Measurements from ENCODE around the gene LONP2.
"Not testable (repeated sequence)": the region's sequence is repeated elsewhere in the genome, so short reads cannot be mapped to it uniquely, and the experiment has no call there.

LONP2 gene

DNA sequence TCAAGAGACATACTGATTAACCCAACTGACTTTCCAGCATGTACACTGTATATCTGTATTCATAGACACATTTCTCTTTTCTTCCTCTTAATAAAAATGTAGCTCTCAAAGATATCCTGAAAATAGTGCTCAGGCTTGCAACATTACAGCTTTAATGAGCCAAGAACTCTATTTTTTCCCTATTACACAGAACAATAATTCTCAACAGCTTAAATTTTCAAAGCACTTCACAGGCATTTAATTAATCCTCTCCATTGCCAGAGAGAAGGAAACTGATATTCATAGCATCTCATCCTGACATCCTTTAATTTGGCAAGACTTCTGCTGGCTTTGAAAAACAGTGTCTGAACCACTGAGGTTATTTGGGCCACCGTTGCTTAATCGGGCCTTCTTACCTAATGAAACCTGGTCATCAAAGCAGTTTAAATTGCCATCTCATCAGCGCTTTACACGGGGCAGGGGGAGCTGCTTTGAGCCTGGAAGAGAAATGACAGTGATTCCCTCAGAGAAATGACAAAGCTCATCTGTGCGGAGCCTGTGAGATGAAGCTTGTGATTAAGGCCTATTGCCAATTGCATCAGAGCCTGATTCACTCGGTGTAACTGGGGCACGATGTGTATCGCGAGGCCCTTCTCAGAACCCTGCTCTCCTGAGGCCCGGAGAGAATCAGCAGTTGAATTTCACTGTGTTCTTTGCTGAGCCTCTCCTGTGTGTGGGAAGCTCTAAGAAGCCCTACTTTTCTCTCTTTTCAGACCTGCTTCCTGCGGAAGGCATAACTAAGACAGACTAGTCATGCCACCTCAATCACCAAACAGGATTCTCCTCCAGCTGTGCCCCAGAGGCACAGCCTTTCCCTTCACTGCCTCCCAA lies 149.6 kb downstream of the LONP2 start:
- DNase-seq (ENCODE audit: low spot score): no peak

DNA sequence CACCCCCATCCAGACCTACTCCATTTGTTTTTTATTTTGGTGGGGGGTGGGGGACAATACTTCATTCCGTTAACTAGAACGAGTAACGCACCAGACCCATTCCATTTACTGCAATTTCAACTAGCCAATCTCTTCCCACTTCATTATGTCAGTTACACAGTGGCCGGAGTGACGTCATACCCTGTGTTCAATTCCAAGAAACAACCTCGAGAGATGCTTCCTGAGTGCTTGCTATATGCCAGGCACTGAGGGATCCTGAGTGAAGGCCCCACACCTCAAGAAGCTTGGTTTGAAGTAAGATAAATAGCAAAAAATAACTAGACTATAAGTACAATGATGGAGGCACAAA lies 150.2 kb downstream of the LONP2 start:
- DNase-seq (ENCODE audit: low spot score): no peak

GRCh38 chr16:48395375-48395774 lies 151.3 kb downstream of the LONP2 start:
- DNase-seq (ENCODE audit: low spot score): no peak

GRCh38 chr16:48402547-48402946 lies 158.4 kb downstream of the LONP2 start:
- DNase-seq (ENCODE audit: low spot score): not testable (repeated sequence)

DNA sequence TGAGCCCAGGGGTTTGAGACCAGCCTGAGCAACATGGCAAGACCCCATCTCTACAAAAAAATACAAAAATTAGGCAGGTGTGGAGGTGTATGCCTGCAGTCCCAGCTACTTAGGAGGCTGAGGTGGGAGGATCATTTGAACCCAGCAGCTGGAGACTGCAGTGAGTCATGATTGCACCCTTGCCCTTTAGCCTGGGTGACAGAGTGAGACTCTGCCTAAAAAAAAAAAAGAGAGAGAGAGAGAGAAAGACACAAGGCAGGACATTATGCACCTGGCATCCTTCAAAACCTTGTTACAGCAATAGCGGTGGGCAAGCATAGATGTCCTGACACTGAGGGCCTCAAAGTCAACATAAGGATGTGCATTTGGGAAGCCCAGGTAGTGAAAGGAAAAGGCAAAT lies 161.1 kb downstream of the LONP2 start:
- DNase-seq (ENCODE audit: low spot score): no peak

DNA sequence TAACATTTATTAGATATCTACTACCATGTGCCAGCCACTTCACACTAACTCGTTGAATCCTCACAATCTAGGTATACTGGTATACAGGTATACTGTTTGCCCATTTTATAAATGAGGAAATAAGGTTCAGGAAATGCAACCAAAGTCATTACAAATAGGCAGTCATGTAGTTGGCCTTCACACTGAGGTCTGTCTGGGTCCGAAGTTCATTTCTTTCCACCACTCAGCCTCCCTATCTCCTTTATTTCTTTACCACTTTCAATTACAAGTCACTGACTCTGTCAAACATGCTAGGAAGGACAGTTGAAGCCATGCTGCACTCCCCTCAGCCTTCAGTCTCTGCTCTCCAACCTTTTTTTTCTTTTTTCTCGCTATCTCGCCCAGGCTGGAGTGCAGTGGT lies 161.8 kb downstream of the LONP2 start:
- no peak for DNase-seq (ENCODE audit: low spot score)

Measured in iPS-NIHi11 (cell line).